ENCODE data around the gene SPRING1. TPM values are rescaled to one million over a fixed set of nuclear protein-coding genes. Genes with fewer than 3 reads are reported as not detected.
"Not testable (repeated sequence)": the region's sequence is repeated elsewhere in the genome, so short reads cannot be mapped to it uniquely, and the experiment has no call there.

The SPRING1 gene
- total and polyA plus RNA-seq, 4 donors: 6.0 to 11.7 (median 8.4) TPM

DNA sequence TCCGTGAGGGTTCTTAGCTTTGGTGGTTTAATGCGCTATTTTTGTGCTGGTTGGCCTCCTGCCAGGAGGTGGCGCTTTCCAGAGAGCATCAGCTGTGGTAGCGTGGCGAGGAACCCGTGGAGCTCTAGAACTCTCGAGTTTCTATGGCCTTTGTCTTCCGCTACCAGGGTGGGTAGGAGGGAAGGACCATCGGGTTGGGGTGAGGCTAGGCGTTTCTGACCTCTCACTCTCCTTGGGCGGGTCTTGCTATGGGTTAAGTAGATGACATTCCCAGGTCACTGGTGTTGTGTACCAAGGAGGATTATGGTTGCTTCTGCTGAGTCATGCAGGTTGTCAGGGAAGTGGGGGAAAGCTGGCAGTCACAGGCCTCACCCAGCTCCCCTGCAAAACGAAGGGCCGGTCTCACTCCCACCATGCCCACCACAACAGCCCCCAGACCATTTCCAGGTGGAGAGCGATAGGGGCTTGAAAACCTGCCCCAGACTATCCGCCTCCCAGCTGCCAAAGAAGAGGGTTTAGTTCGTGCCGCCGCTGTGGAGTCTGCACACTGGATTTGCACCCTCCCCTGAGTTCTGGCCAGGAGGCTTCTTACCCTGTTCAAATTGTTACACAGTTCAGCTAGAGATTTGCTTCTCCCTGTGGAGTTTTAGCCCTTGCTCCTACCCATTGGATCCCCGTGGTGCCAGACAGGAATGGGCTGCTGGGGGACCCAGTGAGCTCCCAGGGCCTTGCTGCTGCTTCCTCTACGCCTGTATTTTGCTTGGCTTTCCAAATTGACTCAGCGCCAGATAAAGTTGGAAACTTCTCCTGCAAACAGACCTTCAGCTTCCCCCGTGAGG, 22.1 kb upstream of the SPRING1 start:
- TF ChIP-seq NR2F2 (IDR thresholded peaks at IDR 0.05) (no peak), HNF4G (IDR thresholded peaks at IDR 0.05) (no peak), HNF4A (conservative IDR thresholded peaks at IDR 0.05) (no peak), JUND (IDR thresholded peaks at IDR 0.05) (no peak), RXRA (IDR thresholded peaks at IDR 0.05) (no peak), EGR1 (IDR thresholded peaks at IDR 0.05; ENCODE audit: low read depth in 2 of 2) (no peak), RAD21 (IDR thresholded peaks at IDR 0.05) (no peak), FOXA1 (IDR thresholded peaks at IDR 0.05) (no peak), SP1 (IDR thresholded peaks at IDR 0.05) (no peak), GABPA (IDR thresholded peaks at IDR 0.05 in 1 of 2, conservative IDR thresholded peaks at IDR 0.05 in 1 of 2) (no peak), TAF1 (conservative IDR thresholded peaks at IDR 0.05) (no peak)
- TF ChIP-seq, protein P1, sequence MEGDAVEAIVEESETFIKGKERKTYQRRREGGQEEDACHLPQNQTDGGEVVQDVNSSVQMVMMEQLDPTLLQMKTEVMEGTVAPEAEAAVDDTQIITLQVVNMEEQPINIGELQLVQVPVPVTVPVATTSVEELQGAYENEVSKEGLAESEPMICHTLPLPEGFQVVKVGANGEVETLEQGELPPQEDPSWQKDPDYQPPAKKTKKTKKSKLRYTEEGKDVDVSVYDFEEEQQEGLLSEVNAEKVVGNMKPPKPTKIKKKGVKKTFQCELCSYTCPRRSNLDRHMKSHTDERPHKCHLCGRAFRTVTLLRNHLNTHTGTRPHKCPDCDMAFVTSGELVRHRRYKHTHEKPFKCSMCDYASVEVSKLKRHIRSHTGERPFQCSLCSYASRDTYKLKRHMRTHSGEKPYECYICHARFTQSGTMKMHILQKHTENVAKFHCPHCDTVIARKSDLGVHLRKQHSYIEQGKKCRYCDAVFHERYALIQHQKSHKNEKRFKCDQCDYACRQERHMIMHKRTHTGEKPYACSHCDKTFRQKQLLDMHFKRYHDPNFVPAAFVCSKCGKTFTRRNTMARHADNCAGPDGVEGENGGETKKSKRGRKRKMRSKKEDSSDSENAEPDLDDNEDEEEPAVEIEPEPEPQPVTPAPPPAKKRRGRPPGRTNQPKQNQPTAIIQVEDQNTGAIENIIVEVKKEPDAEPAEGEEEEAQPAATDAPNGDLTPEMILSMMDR (IDR thresholded peaks at IDR 0.05; ENCODE audit: low read depth, low read length, missing input control): no peak
- TF ChIP-seq, protein P2, sequence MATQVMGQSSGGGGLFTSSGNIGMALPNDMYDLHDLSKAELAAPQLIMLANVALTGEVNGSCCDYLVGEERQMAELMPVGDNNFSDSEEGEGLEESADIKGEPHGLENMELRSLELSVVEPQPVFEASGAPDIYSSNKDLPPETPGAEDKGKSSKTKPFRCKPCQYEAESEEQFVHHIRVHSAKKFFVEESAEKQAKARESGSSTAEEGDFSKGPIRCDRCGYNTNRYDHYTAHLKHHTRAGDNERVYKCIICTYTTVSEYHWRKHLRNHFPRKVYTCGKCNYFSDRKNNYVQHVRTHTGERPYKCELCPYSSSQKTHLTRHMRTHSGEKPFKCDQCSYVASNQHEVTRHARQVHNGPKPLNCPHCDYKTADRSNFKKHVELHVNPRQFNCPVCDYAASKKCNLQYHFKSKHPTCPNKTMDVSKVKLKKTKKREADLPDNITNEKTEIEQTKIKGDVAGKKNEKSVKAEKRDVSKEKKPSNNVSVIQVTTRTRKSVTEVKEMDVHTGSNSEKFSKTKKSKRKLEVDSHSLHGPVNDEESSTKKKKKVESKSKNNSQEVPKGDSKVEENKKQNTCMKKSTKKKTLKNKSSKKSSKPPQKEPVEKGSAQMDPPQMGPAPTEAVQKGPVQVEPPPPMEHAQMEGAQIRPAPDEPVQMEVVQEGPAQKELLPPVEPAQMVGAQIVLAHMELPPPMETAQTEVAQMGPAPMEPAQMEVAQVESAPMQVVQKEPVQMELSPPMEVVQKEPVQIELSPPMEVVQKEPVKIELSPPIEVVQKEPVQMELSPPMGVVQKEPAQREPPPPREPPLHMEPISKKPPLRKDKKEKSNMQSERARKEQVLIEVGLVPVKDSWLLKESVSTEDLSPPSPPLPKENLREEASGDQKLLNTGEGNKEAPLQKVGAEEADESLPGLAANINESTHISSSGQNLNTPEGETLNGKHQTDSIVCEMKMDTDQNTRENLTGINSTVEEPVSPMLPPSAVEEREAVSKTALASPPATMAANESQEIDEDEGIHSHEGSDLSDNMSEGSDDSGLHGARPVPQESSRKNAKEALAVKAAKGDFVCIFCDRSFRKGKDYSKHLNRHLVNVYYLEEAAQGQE (IDR thresholded peaks at IDR 0.05): no peak
- TF ChIP-seq, protein P3, sequence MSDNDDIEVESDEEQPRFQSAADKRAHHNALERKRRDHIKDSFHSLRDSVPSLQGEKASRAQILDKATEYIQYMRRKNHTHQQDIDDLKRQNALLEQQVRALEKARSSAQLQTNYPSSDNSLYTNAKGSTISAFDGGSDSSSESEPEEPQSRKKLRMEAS (IDR thresholded peaks at IDR 0.05): no peak
- TF ChIP-seq, protein P4, sequence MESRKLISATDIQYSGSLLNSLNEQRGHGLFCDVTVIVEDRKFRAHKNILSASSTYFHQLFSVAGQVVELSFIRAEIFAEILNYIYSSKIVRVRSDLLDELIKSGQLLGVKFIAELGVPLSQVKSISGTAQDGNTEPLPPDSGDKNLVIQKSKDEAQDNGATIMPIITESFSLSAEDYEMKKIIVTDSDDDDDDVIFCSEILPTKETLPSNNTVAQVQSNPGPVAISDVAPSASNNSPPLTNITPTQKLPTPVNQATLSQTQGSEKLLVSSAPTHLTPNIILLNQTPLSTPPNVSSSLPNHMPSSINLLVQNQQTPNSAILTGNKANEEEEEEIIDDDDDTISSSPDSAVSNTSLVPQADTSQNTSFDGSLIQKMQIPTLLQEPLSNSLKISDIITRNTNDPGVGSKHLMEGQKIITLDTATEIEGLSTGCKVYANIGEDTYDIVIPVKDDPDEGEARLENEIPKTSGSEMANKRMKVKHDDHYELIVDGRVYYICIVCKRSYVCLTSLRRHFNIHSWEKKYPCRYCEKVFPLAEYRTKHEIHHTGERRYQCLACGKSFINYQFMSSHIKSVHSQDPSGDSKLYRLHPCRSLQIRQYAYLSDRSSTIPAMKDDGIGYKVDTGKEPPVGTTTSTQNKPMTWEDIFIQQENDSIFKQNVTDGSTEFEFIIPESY (IDR thresholded peaks at IDR 0.05): no peak
- H3K36me3 ChIP-seq (ENCODE audit: control insufficient read depth in 4 of 4, insufficient read depth in 3 of 4, low read depth in 1 of 4, low read length in 3 of 4): no peaks in the 10 kb centered on the region
- no peaks in the 10 kb centered on the region for H3K27me3 ChIP-seq (ENCODE audit: control insufficient read depth in 4 of 4, insufficient read depth in 4 of 4, low read length in 3 of 4)
- 79% methylated on average over 22 of the region's 22 CpGs for WGBS
- DNase-seq (ENCODE audit: low spot score): no peak
- H3K4me3 ChIP-seq (ENCODE audit: low read depth in 1 of 3, low read length in 3 of 3): no peak overlapping the region
- H3K9me3 ChIP-seq (ENCODE audit: control insufficient read depth in 4 of 4, low read length in 3 of 4): no peaks in the 10 kb centered on the region
- H3K9ac ChIP-seq (ENCODE audit: low read depth in 1 of 2, low read length in 2 of 2): no peak overlapping the region
- H3K4me1 ChIP-seq (ENCODE audit: control insufficient read depth in 4 of 4, insufficient read depth in 4 of 4, low read length in 3 of 4): no peaks in the 10 kb centered on the region
- no peak overlapping the region for H3K27ac ChIP-seq (ENCODE audit: low read depth in 1 of 2, low read length in 2 of 2)

DNA sequence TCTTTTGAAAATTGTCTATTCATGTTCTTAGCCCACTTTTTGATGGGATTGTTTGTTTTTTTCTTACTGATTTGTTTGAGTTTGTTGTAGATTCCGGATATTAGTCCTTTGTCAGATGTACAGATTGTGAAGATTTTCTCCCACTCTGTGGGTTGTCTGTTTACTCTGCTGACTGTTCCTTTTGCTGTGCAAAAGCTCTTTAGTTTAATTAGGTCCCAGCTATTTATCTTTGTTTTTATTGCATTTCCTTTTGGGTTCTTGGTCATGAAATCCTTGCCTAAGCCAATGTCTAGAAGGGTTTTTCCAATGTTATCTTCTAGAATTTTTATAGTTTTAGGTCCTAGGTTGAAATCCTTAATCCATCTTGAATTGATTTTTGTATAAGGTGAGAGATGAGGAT, 16.9 kb upstream of the SPRING1 start:
- not testable (repeated sequence) for H3K4me1 ChIP-seq (ENCODE audit: control insufficient read depth in 4 of 4, insufficient read depth in 4 of 4, low read length in 3 of 4); H3K9me3 ChIP-seq (ENCODE audit: control insufficient read depth in 4 of 4, low read length in 3 of 4); H3K27me3 ChIP-seq (ENCODE audit: control insufficient read depth in 4 of 4, insufficient read depth in 4 of 4, low read length in 3 of 4); H3K9ac ChIP-seq (ENCODE audit: low read depth in 1 of 2, low read length in 2 of 2); H3K4me3 ChIP-seq (ENCODE audit: low read depth in 1 of 3, low read length in 3 of 3); H3K36me3 ChIP-seq (ENCODE audit: control insufficient read depth in 4 of 4, insufficient read depth in 3 of 4, low read depth in 1 of 4, low read length in 3 of 4); DNase-seq (ENCODE audit: low spot score); H3K27ac ChIP-seq (ENCODE audit: low read depth in 1 of 2, low read length in 2 of 2)
- 89% methylated on average over 1 of the region's 1 CpG for WGBS

DNA sequence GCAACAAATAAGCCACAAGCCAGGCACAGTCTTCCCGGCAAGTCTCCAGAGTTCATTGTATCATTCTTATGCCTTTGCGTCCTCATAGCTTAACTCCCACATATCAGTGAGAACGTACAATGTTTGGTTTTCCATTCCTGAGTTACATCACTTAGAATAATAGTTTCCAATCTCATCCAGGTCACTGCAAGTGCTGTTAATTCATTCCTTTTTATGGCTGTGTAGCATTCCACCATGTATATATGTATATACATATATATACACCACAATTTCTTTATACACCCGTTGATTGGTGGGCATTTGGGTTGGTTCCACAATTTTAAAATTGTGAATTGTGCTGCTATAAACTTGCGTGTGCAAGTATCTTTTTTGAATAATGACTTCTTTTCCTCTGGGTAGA, 16.2 kb upstream of the SPRING1 start:
- not testable (repeated sequence) for H3K4me1 ChIP-seq (ENCODE audit: control insufficient read depth in 4 of 4, insufficient read depth in 4 of 4, low read length in 3 of 4); H3K27me3 ChIP-seq (ENCODE audit: control insufficient read depth in 4 of 4, insufficient read depth in 4 of 4, low read length in 3 of 4); H3K9ac ChIP-seq (ENCODE audit: low read depth in 1 of 2, low read length in 2 of 2); H3K4me3 ChIP-seq (ENCODE audit: low read depth in 1 of 3, low read length in 3 of 3); DNase-seq (ENCODE audit: low spot score); H3K36me3 ChIP-seq (ENCODE audit: control insufficient read depth in 4 of 4, insufficient read depth in 3 of 4, low read depth in 1 of 4, low read length in 3 of 4); H3K27ac ChIP-seq (ENCODE audit: low read depth in 1 of 2, low read length in 2 of 2); H3K9me3 ChIP-seq (ENCODE audit: control insufficient read depth in 4 of 4, low read length in 3 of 4)
- 94% methylated on average over 5 of the region's 5 CpGs for WGBS
